Measurements from ENCODE around the gene CSAG1.
"Not testable (repeated sequence)": the region's sequence is repeated elsewhere in the genome, so short reads cannot be mapped to it uniquely, and the experiment has no call there.

Gene CSAG1

GRCh38 chrX:152733261-152733975 is at the start of gene CSAG1, which contains the start of gene MAGEA12:
Gene CSAG1 (minus strand): TSS chrX:152733721. CDS start chrX:152732460, 1,261 bp downstream.
Gene MAGEA12 (plus strand): TSS chrX:152733757. CDS start chrX:152736162, 2,405 bp downstream.
- in situ Hi-C loops (cut with HindIII; ENCODE audit: low pct_ligation_motif_present, low pct_unique_long_range_greater_than_20kb, low sequenced_read_pairs) = no loop called here
- no peak for DNase-seq

- in situ Hi-C loops (cut with HindIII; ENCODE audit: low pct_ligation_motif_present, low pct_unique_long_range_greater_than_20kb, low sequenced_read_pairs); DNase-seq: not testable (repeated sequence)
These were observed 36.2 kb upstream of the CSAG1 start, which contains the start of gene MAGEA6 for GRCh38 chrX:152769549-152770289. Gene MAGEA6 (minus strand): TSS chrX:152769689. CDS start chrX:152767650, 2,039 bp downstream.

GRCh38 chrX:152766562-152766961 is 33.0 kb upstream of the CSAG1 start:
- in situ Hi-C loops (cut with HindIII; ENCODE audit: low pct_ligation_motif_present, low pct_unique_long_range_greater_than_20kb, low sequenced_read_pairs); DNase-seq: not testable (repeated sequence)

GRCh38 chrX:152761582-152761981 is 28.1 kb upstream of the CSAG1 start:
- in situ Hi-C loops (cut with HindIII; ENCODE audit: low pct_ligation_motif_present, low pct_unique_long_range_greater_than_20kb, low sequenced_read_pairs); DNase-seq: not testable (repeated sequence)

- DNase-seq; in situ Hi-C loops (cut with HindIII; ENCODE audit: low pct_ligation_motif_present, low pct_unique_long_range_greater_than_20kb, low sequenced_read_pairs): not testable (repeated sequence)
These were observed 26.0 kb upstream of the CSAG1 start for GRCh38 chrX:152759544-152759943.

- DNase-seq; in situ Hi-C loops (cut with HindIII; ENCODE audit: low pct_ligation_motif_present, low pct_unique_long_range_greater_than_20kb, low sequenced_read_pairs): not testable (repeated sequence)
These were observed 25.4 kb upstream of the CSAG1 start, which contains the start of gene CSAG3 for GRCh38 chrX:152758918-152759317. Gene CSAG3 (plus strand): TSS chrX:152759218.

GRCh38 chrX:152754871-152755270 is 21.4 kb upstream of the CSAG1 start:
- in situ Hi-C loops (cut with HindIII; ENCODE audit: low pct_ligation_motif_present, low pct_unique_long_range_greater_than_20kb, low sequenced_read_pairs); DNase-seq: not testable (repeated sequence)

GRCh38 chrX:152753686-152754650 is 20.4 kb upstream of the CSAG1 start, which contains the start of gene MAGEA2:
Gene MAGEA2 (minus strand): TSS chrX:152753842. CDS start chrX:152751363, 2,479 bp downstream.
- DNase-seq; in situ Hi-C loops (cut with HindIII; ENCODE audit: low pct_ligation_motif_present, low pct_unique_long_range_greater_than_20kb, low sequenced_read_pairs): not testable (repeated sequence)

- in situ Hi-C loops (cut with HindIII; ENCODE audit: low pct_ligation_motif_present, low pct_unique_long_range_greater_than_20kb, low sequenced_read_pairs) = no loop called here
These were observed 5.0 kb upstream of the CSAG1 start for GRCh38 chrX:152738560-152738959.

GRCh38 chrX:152736528-152736927 is 3.0 kb upstream of the CSAG1 start:
- in situ Hi-C loops (cut with HindIII; ENCODE audit: low pct_ligation_motif_present, low pct_unique_long_range_greater_than_20kb, low sequenced_read_pairs); DNase-seq: not testable (repeated sequence)

More at GRCh38 chrX:152738560-152738959, 5.0 kb upstream of the CSAG1 start:
- no peak for DNase-seq

GRCh38 chrX:152735860-152736511 is 2.5 kb upstream of the CSAG1 start:
- no peak for DNase-seq
- in situ Hi-C loops (cut with HindIII; ENCODE audit: low pct_ligation_motif_present, low pct_unique_long_range_greater_than_20kb, low sequenced_read_pairs) = no loop called here

- no peak for DNase-seq
- in situ Hi-C loops (cut with HindIII; ENCODE audit: low pct_ligation_motif_present, low pct_unique_long_range_greater_than_20kb, low sequenced_read_pairs) = no loop called here
These were observed 1.6 kb upstream of the CSAG1 start for GRCh38 chrX:152735101-152735500.

- in situ Hi-C loops (cut with HindIII; ENCODE audit: low pct_ligation_motif_present, low pct_unique_long_range_greater_than_20kb, low sequenced_read_pairs); DNase-seq: not testable (repeated sequence)
These were observed 780 bp upstream of the CSAG1 start for GRCh38 chrX:152734143-152734858.

GRCh38 chrX:152725409-152725808 is 8.1 kb downstream of the CSAG1 start:
- no peak for DNase-seq
- in situ Hi-C loops (cut with HindIII; ENCODE audit: low pct_ligation_motif_present, low pct_unique_long_range_greater_than_20kb, low sequenced_read_pairs) = no loop called here

GRCh38 chrX:152713815-152714787 is 19.4 kb downstream of the CSAG1 start, which contains the start of gene MAGEA2B:
Gene MAGEA2B (plus strand): TSS chrX:152714628. CDS start chrX:152717107, 2,479 bp downstream.
- DNase-seq; in situ Hi-C loops (cut with HindIII; ENCODE audit: low pct_ligation_motif_present, low pct_unique_long_range_greater_than_20kb, low sequenced_read_pairs): not testable (repeated sequence)

GRCh38 chrX:152713195-152713594 is 20.3 kb downstream of the CSAG1 start:
- in situ Hi-C loops (cut with HindIII; ENCODE audit: low pct_ligation_motif_present, low pct_unique_long_range_greater_than_20kb, low sequenced_read_pairs); DNase-seq: not testable (repeated sequence)
